GM20000 (cell line): Measurements from ENCODE around the gene LPP.
A peak's percentile ranks its signal among the peaks of the same experiment; 100 is the strongest.

ENCODE experiments used
- DNase-seq: peaks from one replicate; pipeline ENCODE4 v3.0.0; 2012; ENCODE audit warnings: low spot score
- CTCF ChIP-seq: IDR thresholded peaks from 2 replicates; pipeline ENCODE4 v1.5.1; 2012; ENCODE audit warnings: mild to moderate bottlenecking, control low read depth; ENCODE audit errors: extremely low read depth, missing control alignments

LPP gene

GRCh38 chr3:188400494-188401243, 246.7 kb downstream of the LPP start:
- TF ChIP-seq CTCF = no peak
- peak; percentile 29 for DNase-seq

- DNase-seq = no peak
- TF ChIP-seq CTCF = no peak
These were observed 247.5 kb downstream of the LPP start for GRCh38 chr3:188401244-188401993.

GRCh38 chr3:188402229-188402628, 248.3 kb downstream of the LPP start:
- no peak for TF ChIP-seq CTCF
- DNase-seq = no peak

GRCh38 chr3:188403404-188403803, 249.4 kb downstream of the LPP start:
- TF ChIP-seq CTCF = no peak

GRCh38 chr3:188404124-188404523, 250.2 kb downstream of the LPP start:
- no peak for TF ChIP-seq CTCF
- DNase-seq = no peak

More at GRCh38 chr3:188403404-188403803, 249.4 kb downstream of the LPP start:
- DNase-seq = no peak

- no peak for TF ChIP-seq CTCF
These were observed 250.7 kb downstream of the LPP start for GRCh38 chr3:188404701-188405100.

GRCh38 chr3:188407158-188407880, 253.4 kb downstream of the LPP start:
- TF ChIP-seq CTCF = no peak
- no peak for DNase-seq

More at GRCh38 chr3:188404701-188405100, 250.7 kb downstream of the LPP start:
- DNase-seq = no peak
